DOHH2 (cell line): ENCODE measurements around the gene CHKA.

ENCODE experiments used
- H3F3A ChIP-seq: fragments of 200-600 bp; sonication (generic), shearing (Covaris generic); 2 replicates; pipeline ENCODE4 v1.6.0; 2016; ENCODE audit warnings: antibody characterized with exemption, mild to moderate bottlenecking; ENCODE audit not compliant: control insufficient read depth, insufficient read depth
- H3K27ac ChIP-seq: fragments of 200-600 bp; sonication (generic); 2 replicates; pipeline ENCODE4 v1.5.1; 2014; ENCODE audit warnings: low read depth, mild to moderate bottlenecking, low read length, moderate library complexity
- H3K27me3 ChIP-seq: fragments of 200-600 bp; sonication (generic); 2 replicates; pipeline ENCODE4 v1.6.1; 2014; ENCODE audit warnings: mild to moderate bottlenecking, low read length, mixed read lengths; ENCODE audit not compliant: control insufficient read depth
- H3K36me3 ChIP-seq: fragments of 200-600 bp; sonication (generic); 2 replicates; pipeline ENCODE4 v1.6.1; 2014; ENCODE audit warnings: mild to moderate bottlenecking, low read length, moderate library complexity, mixed read lengths; ENCODE audit not compliant: control insufficient read depth
- H3K4me1 ChIP-seq: fragments of 200-600 bp; sonication (generic); 2 replicates; pipeline ENCODE4 v1.6.1; 2014; ENCODE audit warnings: mild to moderate bottlenecking, low read length, mixed read lengths; ENCODE audit not compliant: control insufficient read depth
- H3K4me2 ChIP-seq: fragments of 200-600 bp; sonication (generic); 2 replicates; pipeline ENCODE4 v1.6.0; 2014; ENCODE audit warnings: mild to moderate bottlenecking, low read length, moderate library complexity
- H3K4me3 ChIP-seq: fragments of 200-600 bp; sonication (generic); 2 replicates; pipeline ENCODE4 v1.5.1; 2014; ENCODE audit warnings: mild to moderate bottlenecking, low read length, mixed read lengths
- H3K79me2 ChIP-seq: fragments of 200-600 bp; sonication (generic); 2 replicates; pipeline ENCODE4 v1.6.1; 2014; ENCODE audit warnings: mild to moderate bottlenecking, low read length, mixed read lengths; ENCODE audit not compliant: control insufficient read depth
- H3K9me2 ChIP-seq: fragments of 200-600 bp; sonication (generic); replicated peaks from 2 replicates; pipeline ENCODE4 v1.6.1; 2014; ENCODE audit warnings: mild to moderate bottlenecking, low read length, mixed read lengths; ENCODE audit not compliant: control insufficient read depth
- H3K9me3 ChIP-seq: fragments of 200-600 bp; sonication (generic); 2 replicates; pipeline ENCODE4 v1.6.1; 2014; ENCODE audit warnings: antibody characterized with exemption, low read length, mixed read lengths; ENCODE audit not compliant: control insufficient read depth, insufficient read depth
- H4K20me1 ChIP-seq: fragments of 200-600 bp; sonication (generic); 2 replicates; pipeline ENCODE4 v1.6.0; 2014; ENCODE audit warnings: low read depth, mild to moderate bottlenecking, antibody characterized with exemption, low read length, moderate library complexity; ENCODE audit not compliant: control insufficient read depth, insufficient read depth
- CTCF ChIP-seq: fragments of 200-600 bp; sonication (generic); IDR thresholded peaks from one replicate; pipeline ENCODE4 v1.5.1; 2014; ENCODE audit warnings: antibody characterized with exemption, mild to moderate bottlenecking, low read depth, low read length; ENCODE audit not compliant: poor library complexity, severe bottlenecking
- EZH2phosphoT487 ChIP-seq: fragments of 200-600 bp; sonication (generic); IDR thresholded peaks from 2 replicates; pipeline ENCODE4 v1.6.1; 2017; ENCODE audit warnings: borderline replicate concordance, mild to moderate bottlenecking, antibody characterized with exemption, low read length, moderate library complexity, mixed read lengths

The CHKA gene

GRCh38 chr11:68065841-68066240 is 55.3 kb downstream of the CHKA start:
- no peak for TF ChIP-seq CTCF
- H3K27me3 ChIP-seq = no peaks in the 10 kb centered on the region
- no peaks in the 10 kb centered on the region for H3K9me2 ChIP-seq
- no peaks in the 10 kb centered on the region for H3F3A ChIP-seq
- no peaks in the 10 kb centered on the region for H3K79me2 ChIP-seq
- H3K27ac ChIP-seq = no peak overlapping the region
- H3K4me2 ChIP-seq = no peak overlapping the region
- H3K4me1 ChIP-seq = no peaks in the 10 kb centered on the region
- no peak overlapping the region for H3K4me3 ChIP-seq
- H4K20me1 ChIP-seq = no peaks in the 10 kb centered on the region
- peaks cover 53% of the 10 kb centered on the region for H3K36me3 ChIP-seq
- no peaks in the 10 kb centered on the region for H3K9me3 ChIP-seq

GRCh38 chr11:68064926-68065325 is 56.3 kb downstream of the CHKA start:
- Histone ChIP-seq H3K27ac (no peak overlapping the region), H3K4me1 (no peaks in the 10 kb centered on the region), H3K4me2 (no peak overlapping the region), H3K4me3 (no peak overlapping the region), H3K36me3 (peaks cover 44% of the 10 kb centered on the region), H4K20me1 (no peaks in the 10 kb centered on the region), H3F3A (no peaks in the 10 kb centered on the region), H3K79me2 (no peaks in the 10 kb centered on the region), H3K9me2 (no peaks in the 10 kb centered on the region), H3K9me3 (no peaks in the 10 kb centered on the region), H3K27me3 (no peaks in the 10 kb centered on the region)
- TF ChIP-seq EZH2phosphoT487 = no peak
- TF ChIP-seq CTCF = no peak

- Histone ChIP-seq H3F3A (no peaks in the 10 kb centered on the region), H3K9me2 (no peaks in the 10 kb centered on the region), H3K27ac (no peak overlapping the region), H3K4me2 (no peak overlapping the region), H3K9me3 (no peaks in the 10 kb centered on the region), H3K27me3 (no peaks in the 10 kb centered on the region), H3K79me2 (no peaks in the 10 kb centered on the region), H3K4me3 (no peak overlapping the region), H3K4me1 (no peaks in the 10 kb centered on the region), H4K20me1 (no peaks in the 10 kb centered on the region), H3K36me3 (peaks cover 37% of the 10 kb centered on the region)
- no peak for TF ChIP-seq CTCF
- TF ChIP-seq EZH2phosphoT487 = no peak
Observed at GRCh38 chr11:68061508-68061907, 59.7 kb downstream of the CHKA start.

GRCh38 chr11:68057807-68058206 is 63.4 kb downstream of the CHKA start:
- peaks cover 3% of the 10 kb centered on the region; the same call in 1 of the 2 replicates for H3F3A ChIP-seq
- H3K4me3 ChIP-seq = no peak overlapping the region
- H3K27me3 ChIP-seq = no peaks in the 10 kb centered on the region
- TF ChIP-seq EZH2phosphoT487 = no peak
- no peak overlapping the region for H3K27ac ChIP-seq
- H3K9me3 ChIP-seq = no peaks in the 10 kb centered on the region
- H4K20me1 ChIP-seq = no peaks in the 10 kb centered on the region
- H3K79me2 ChIP-seq = no peaks in the 10 kb centered on the region
- peaks cover 21% of the 10 kb centered on the region for H3K36me3 ChIP-seq
- no peaks in the 10 kb centered on the region for H3K4me1 ChIP-seq
- no peak overlapping the region for H3K4me2 ChIP-seq
- no peaks in the 10 kb centered on the region for H3K9me2 ChIP-seq
